NCI-H510A (cell line): ENCODE measurements around the gene ZNF497.
A peak's percentile ranks its signal among the peaks of the same experiment; 100 is the strongest.
"Not testable (repeated sequence)": the region's sequence is repeated elsewhere in the genome, so short reads cannot be mapped to it uniquely, and the experiment has no call there.

Experiments used
- DNase-seq: peaks from one replicate; lab custom pipeline; 2025; lab: John Stamatoyannopoulos, UW

The ZNF497 gene

DNA sequence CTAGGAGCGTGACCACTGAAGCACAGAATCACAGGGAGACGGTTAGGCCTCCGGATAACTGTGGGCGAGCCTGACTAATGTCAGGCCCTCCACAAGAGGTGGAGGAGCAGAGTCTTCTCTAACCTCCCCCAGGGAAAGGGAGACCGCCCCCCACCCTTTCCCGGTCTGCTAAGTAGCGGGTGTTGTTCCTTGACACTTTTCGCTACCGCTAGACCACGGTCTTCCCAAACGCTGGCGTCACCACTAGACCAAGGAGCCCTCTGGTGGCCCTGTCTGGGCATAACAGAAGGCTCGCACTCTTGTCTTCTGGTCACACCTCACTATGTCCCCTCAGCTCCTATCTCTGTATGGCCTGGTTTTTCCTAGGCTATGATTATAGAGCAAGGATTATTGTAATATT is 51.9 kb downstream of the ZNF497 start:
- not testable (repeated sequence) for DNase-seq

DNA sequence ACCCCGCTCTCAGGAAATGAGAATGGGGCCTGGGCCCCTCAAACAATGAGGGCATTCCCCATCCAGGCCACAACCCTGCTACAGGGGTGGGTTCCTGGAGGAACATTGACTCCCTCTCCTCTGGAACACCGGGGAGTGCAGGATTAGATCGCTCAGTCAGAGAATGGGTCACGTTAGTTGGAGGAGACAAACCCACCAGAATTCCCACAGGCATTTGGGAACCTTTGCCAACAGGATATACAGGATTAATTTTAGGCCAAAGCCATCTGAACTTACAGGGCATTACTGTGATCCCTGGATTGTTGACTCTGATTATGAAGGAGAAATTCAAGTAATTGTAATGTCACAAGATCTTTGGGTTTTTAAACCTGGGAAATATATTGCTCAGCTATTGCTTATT is 54.8 kb downstream of the ZNF497 start:
- no peak for DNase-seq

DNA sequence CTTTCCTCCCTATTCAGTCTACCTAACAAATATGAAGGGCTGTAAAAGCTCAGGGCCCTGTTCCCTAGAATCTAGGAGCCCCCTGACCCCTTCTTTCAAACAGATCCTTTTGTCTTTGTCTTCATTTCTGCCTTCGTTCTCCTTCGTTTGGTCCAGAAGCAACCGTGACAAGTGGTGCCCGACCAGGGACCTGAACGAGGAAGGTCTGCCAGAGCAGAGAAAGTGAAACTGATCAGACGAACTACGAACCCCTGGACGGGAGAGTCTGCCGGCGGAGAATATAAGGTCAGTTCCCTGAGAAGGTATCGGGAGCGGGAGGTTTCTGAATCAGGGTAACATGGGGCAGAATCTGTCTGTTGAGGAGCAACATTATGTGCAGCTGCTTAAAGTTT is 56.6 kb downstream of the ZNF497 start:
- no peak for DNase-seq

DNA sequence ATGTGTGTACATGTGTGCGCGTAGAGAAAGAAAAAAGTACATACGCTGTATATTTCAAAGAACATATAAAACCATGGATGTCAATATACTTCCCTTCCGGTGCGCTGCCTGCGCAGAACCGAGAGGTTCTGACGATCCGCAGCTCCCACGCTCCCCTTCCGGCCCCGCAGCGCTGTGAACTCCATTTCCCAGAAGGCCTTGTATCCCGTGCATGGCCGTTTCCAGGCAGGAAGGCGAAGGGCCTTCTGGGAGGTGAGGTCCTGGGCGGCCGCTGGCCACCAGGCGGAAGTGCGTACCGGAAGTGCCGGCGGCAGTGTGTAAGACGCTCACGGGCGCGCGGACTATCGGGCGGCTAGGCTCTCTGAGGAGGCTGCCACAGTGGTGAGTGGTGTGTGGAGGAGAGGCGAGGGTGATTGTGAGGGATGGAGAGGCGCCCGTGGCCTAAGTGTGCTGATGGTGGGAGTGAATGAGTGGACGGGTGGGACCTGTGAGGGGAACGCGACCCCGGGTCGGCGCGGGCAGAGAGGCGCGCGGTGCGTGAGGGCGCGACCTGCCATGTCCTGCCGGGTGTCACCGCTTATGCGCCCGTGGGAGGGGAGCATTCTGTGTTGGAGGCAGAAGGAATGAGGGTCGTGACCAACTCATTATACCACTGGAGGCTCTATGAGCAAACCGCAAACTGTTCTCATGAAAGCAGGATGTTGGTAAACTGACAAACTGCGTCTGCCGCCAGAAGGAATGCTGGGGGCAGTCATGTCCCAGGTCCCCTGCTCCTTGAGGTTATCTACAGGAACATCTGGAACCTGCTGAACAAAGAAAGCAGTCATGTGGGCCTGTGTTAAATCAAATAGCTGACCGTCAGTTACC is 57.3 kb downstream of the ZNF497 start, which contains the start of gene ERVK3-1:
ERVK3-1 (plus strand) TSS at position 313 of the 867 bp plus-strand sequence. CDS start 6,792 bp downstream, outside the sequence.
- peak; percentile 96 for DNase-seq

DNA sequence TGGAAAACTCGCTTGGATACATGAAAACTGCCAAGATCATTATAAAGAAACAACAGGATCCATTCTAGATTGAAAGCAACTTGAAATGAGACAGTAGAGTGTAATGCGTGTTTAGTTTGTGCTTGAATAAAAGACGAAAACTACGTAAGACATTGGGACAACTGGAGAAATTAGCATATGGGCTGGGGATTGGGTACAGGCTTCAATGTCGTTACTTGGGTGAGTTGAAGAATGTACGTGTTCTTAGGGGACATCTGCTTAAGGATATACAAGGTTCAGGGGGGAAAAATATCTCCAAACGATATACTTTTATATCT is 57.8 kb downstream of the ZNF497 start:
- DNase-seq, result no peak
